Neural cell (in vitro differentiated cells): ENCODE data around the gene STAC. TPM values are rescaled to one million over a fixed set of nuclear protein-coding genes. Genes with fewer than 3 reads are reported as not detected.

Experiments used
- H2AFZ ChIP-seq: fragments of 200-600, 300-800 bp; sonication (generic), shearing (Covaris generic); 2 replicates; pipeline ENCODE4 v1.6.0; 2014; ENCODE audit warnings: low read depth, mild to moderate bottlenecking, antibody characterized with exemption, low read length, moderate library complexity
- H3F3A ChIP-seq: fragments of 200-600 bp; shearing (Covaris generic); 2 replicates; pipeline ENCODE4 v1.6.1; 2016; ENCODE audit warnings: mild to moderate bottlenecking, moderate library complexity, mixed read lengths, antibody characterized with exemption, low read length; ENCODE audit not compliant: insufficient read depth, poor library complexity, severe bottlenecking
- H3K27ac ChIP-seq: fragments of 200-600, 300-800 bp; sonication (generic), shearing (Covaris generic); 2 replicates; pipeline ENCODE4 v1.5.1; 2014; ENCODE audit warnings: mild to moderate bottlenecking, low read length, moderate library complexity
- H3K27me3 ChIP-seq: fragments of 300-800, 200-600 bp; sonication (generic), shearing (Covaris generic); 2 replicates; pipeline ENCODE4 v1.6.0; 2014; ENCODE audit warnings: mild to moderate bottlenecking, low read depth, low read length, moderate library complexity; ENCODE audit not compliant: insufficient read depth
- H3K36me3 ChIP-seq: fragments of 300-800, 200-600 bp; sonication (generic), shearing (Covaris generic); 2 replicates; pipeline ENCODE4 v1.5.1; 2014; ENCODE audit warnings: mild to moderate bottlenecking, antibody characterized with exemption, low read length, moderate library complexity; ENCODE audit not compliant: insufficient read depth
- H3K4me2 ChIP-seq: fragments of 300-800, 200-600 bp; sonication (generic), shearing (Covaris generic); 2 replicates; pipeline ENCODE4 v1.6.0; 2014; ENCODE audit warnings: mild to moderate bottlenecking, low read length
- H3K4me3 ChIP-seq: fragments of 300-800, 200-600 bp; sonication (generic), shearing (Covaris generic); 2 replicates; pipeline ENCODE4 v1.5.1; 2014; ENCODE audit warnings: mild to moderate bottlenecking, low read length, moderate library complexity
- H3K79me2 ChIP-seq: fragments of 200-600 bp; shearing (Covaris generic); replicated peaks from 2 replicates; pipeline ENCODE4 v1.6.0; 2014; ENCODE audit warnings: mild to moderate bottlenecking, low read length, moderate library complexity; ENCODE audit not compliant: insufficient read depth
- H3K9ac ChIP-seq: fragments of 300-800, 200-600 bp; sonication (generic), shearing (Covaris generic); 2 replicates; pipeline ENCODE4 v1.6.1; 2016; ENCODE audit warnings: mild to moderate bottlenecking, low read length, mixed read lengths
- H3K9me2 ChIP-seq: fragments of 200-600 bp; shearing (Covaris generic); 2 replicates; pipeline ENCODE4 v1.6.1; 2016; ENCODE audit warnings: mild to moderate bottlenecking, low read length, mixed read lengths; ENCODE audit not compliant: insufficient read depth
- H3K9me3 ChIP-seq: fragments of 200-600, 300-800 bp; sonication (generic), shearing (Covaris generic); 2 replicates; pipeline ENCODE4 v1.6.1; 2016; ENCODE audit warnings: mild to moderate bottlenecking, mixed run types, low read length, moderate library complexity, mixed read lengths
- H4K20me1 ChIP-seq: fragments of 200-600 bp; shearing (Covaris generic); 2 replicates; pipeline ENCODE4 v1.6.1; 2016; ENCODE audit warnings: mild to moderate bottlenecking, mixed run types; ENCODE audit not compliant: insufficient read depth
- CTCF ChIP-seq: fragments of 450-650 bp; IDR thresholded peaks from 2 replicates; pipeline ENCODE4 v1.5.1; 2014; ENCODE audit warnings: antibody characterized with exemption, mild to moderate bottlenecking, moderate library complexity; ENCODE audit not compliant: poor library complexity, severe bottlenecking
- EP300 ChIP-seq: fragments of 450-650 bp; conservative IDR thresholded peaks from 2 replicates; pipeline ENCODE4 v1.6.1; 2014; ENCODE audit warnings: antibody characterized with exemption, mild to moderate bottlenecking, moderate library complexity; ENCODE audit not compliant: poor library complexity, severe bottlenecking
- EZH2 ChIP-seq: fragments of 200-600, 300-800 bp; shearing (Covaris generic), sonication (generic); IDR thresholded peaks from 2 replicates; pipeline ENCODE4 v1.6.1; 2014; ENCODE audit warnings: antibody characterized with exemption, low read length, borderline replicate concordance, mild to moderate bottlenecking; ENCODE audit not compliant: insufficient read depth, poor library complexity, severe bottlenecking
- MXI1 ChIP-seq: fragments of 450-650 bp; conservative IDR thresholded peaks from 2 replicates; pipeline ENCODE4 v1.6.1; 2014; ENCODE audit warnings: antibody characterized with exemption, mild to moderate bottlenecking; ENCODE audit not compliant: poor library complexity, severe bottlenecking
- POLR2AphosphoS5 ChIP-seq: IDR thresholded peaks from 2 replicates; pipeline ENCODE4 v1.6.1; 2012
- RAD21 ChIP-seq: fragments of 450-650 bp; conservative IDR thresholded peaks from 2 replicates; pipeline ENCODE4 v1.6.1; 2014; ENCODE audit warnings: antibody characterized with exemption, mild to moderate bottlenecking, moderate library complexity
- REST ChIP-seq: IDR thresholded peaks from 2 replicates; pipeline ENCODE4 v1.6.1; 2012; ENCODE audit warnings: borderline replicate concordance
- SMC3 ChIP-seq: fragments of 450-650 bp; conservative IDR thresholded peaks from 2 replicates; pipeline ENCODE4 v1.6.1; 2014; ENCODE audit warnings: antibody characterized with exemption, mild to moderate bottlenecking, moderate library complexity; ENCODE audit not compliant: poor library complexity
- TAF1 ChIP-seq: IDR thresholded peaks from 2 replicates; pipeline ENCODE4 v1.6.1; 2012; ENCODE audit warnings: low read depth
- polyA plus RNA-seq: library from polyadenylated mRNA; depleted of rRNA; stranded (reverse); fragments of >200 nt; gene quantifications from 2 replicates; pipeline ENCODE4 v1.2.3, GENCODE V29; 2014

Gene STAC
- polyA plus RNA-seq, 1 donor from 2014 or later = 4.5 TPM

GRCh38 chr3:36546226-36546625 lies 165.9 kb downstream of the STAC start:
- TF ChIP-seq EP300 (no peak), POLR2AphosphoS5 (no peak), SMC3 (no peak), RAD21 (no peak), MXI1 (no peak), EZH2 (no peak), TAF1 (no peak), CTCF (no peak), REST (no peak)
- H4K20me1 ChIP-seq = no peaks in the 10 kb centered on the region
- H3K27ac ChIP-seq = no peak overlapping the region
- H3K36me3 ChIP-seq = no peaks in the 10 kb centered on the region
- H3K4me2 ChIP-seq = no peak overlapping the region
- no peaks in the 10 kb centered on the region for H3F3A ChIP-seq
- no peaks in the 10 kb centered on the region for H3K27me3 ChIP-seq
- no peak overlapping the region for H3K9ac ChIP-seq
- H3K4me3 ChIP-seq = no peak overlapping the region
- no peaks in the 10 kb centered on the region for H3K9me3 ChIP-seq
- H2AFZ ChIP-seq = no peak overlapping the region
- no peaks in the 10 kb centered on the region for H3K9me2 ChIP-seq
- H3K79me2 ChIP-seq = no peaks in the 10 kb centered on the region

GRCh38 chr3:36548712-36549111 lies 168.4 kb downstream of the STAC start:
- Histone ChIP-seq H3K9me3 (no peaks in the 10 kb centered on the region), H3K27ac (no peak overlapping the region), H3K9me2 (no peaks in the 10 kb centered on the region), H3F3A (no peaks in the 10 kb centered on the region), H2AFZ (no peak overlapping the region), H3K4me3 (no peak overlapping the region), H3K27me3 (no peaks in the 10 kb centered on the region), H4K20me1 (no peaks in the 10 kb centered on the region), H3K79me2 (no peaks in the 10 kb centered on the region), H3K36me3 (no peaks in the 10 kb centered on the region), H3K4me2 (no peak overlapping the region), H3K9ac (no peak overlapping the region)
- TF ChIP-seq SMC3 = no peak
- no peak for TF ChIP-seq REST
- TF ChIP-seq TAF1 = no peak
- TF ChIP-seq EP300 = no peak
- no peak for TF ChIP-seq MXI1
- TF ChIP-seq POLR2AphosphoS5 = no peak
- no peak for TF ChIP-seq EZH2
